ENCODE results near the gene CBX8. TPM values are rescaled to one million over a fixed set of nuclear protein-coding genes. Genes with fewer than 3 reads are reported as not detected.
A peak's percentile ranks its signal among the peaks of the same experiment; 100 is the strongest.

The CBX8 gene
- total RNA-seq, 1 experiment from 2014 or later, result 8.0 TPM

DNA sequence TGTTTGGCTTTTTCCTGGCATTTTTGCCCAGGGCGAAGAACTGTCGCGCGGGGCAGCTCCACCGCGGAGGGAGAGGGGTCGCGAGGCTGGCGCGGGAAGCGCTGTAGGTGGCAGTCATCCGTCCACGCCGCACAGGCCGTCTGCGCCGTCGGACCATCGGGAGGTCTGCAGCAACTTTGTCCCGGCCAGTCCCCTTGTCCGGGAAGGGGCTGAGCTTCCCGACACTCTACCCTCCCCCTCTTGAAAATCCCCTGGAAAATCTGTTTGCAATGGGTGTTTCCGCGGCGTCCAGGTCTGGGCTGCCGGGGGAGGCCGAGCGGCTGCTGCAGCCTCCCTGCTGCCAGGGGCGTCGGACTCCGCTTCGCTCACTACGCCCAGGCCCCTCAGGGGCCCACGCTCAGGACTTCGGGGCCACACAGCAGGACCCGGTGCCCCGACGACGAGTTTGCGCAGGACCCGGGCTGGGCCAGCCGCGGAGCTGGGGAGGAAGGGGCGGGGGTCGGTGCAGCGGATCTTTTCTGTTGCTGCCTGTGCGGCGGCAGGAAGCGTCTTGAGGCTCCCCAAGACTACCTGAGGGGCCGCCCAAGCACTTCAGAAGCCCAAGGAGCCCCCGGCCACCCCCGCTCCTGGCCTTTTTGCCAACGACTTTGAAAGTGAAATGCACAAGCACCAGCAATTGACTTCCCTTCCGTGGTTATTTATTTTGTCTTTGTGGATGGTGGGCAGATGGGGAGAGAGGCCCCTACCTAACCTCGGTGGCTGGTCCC, 44.7 kb upstream of the CBX8 start:
- Histone ChIP-seq H3K4me1 (ENCODE audit: low read length) (peaks cover 16% of the 10 kb centered on the region), H3K9me2 (replicated peaks; ENCODE audit: insufficient read depth, low read length) (no peaks in the 10 kb centered on the region), H3K4me2 (ENCODE audit: low read depth, low read length, poor library complexity, severe bottlenecking) (no peak overlapping the region), H3K9me3 (ENCODE audit: low read length) (no peaks in the 10 kb centered on the region), H2AFZ (ENCODE audit: low read length) (no peak overlapping the region), H3K9ac (ENCODE audit: low read length) (no peak overlapping the region), H3K79me2 (ENCODE audit: low read length) (peaks cover 19% of the 10 kb centered on the region), H3K4me3 (ENCODE audit: low read length) (no peak overlapping the region), H3K27ac (ENCODE audit: low read length) (no peak overlapping the region), H3K36me3 (ENCODE audit: insufficient read depth, low read length) (no peaks in the 10 kb centered on the region), H4K20me1 (ENCODE audit: insufficient read depth, low read depth, low read length) (peaks cover 17% of the 10 kb centered on the region), H3K27me3 (ENCODE audit: low read length) (no peaks in the 10 kb centered on the region)
- no peak for DNase-seq

DNA sequence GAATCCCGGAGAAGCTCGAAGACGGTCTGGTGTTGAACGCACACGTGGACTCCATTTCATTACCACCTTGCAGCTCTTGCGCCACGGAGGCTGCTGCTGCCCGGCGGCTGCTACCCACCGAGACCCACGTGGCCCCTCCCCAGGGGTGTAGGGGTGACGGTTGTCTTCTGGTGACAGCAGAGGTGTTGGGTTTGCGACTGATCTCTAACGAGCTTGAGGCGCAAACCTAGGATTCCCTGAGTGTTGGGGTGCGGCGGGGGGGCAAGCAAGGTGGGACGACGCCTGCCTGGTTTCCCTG, 44.1 kb upstream of the CBX8 start:
- Histone ChIP-seq H3K9me3 (ENCODE audit: low read length) (no peaks in the 10 kb centered on the region), H3K4me3 (ENCODE audit: low read length) (no peak overlapping the region), H3K79me2 (ENCODE audit: low read length) (peaks cover 24% of the 10 kb centered on the region), H3K9ac (ENCODE audit: low read length) (no peak overlapping the region), H3K27ac (ENCODE audit: low read length) (no peak overlapping the region), H3K27me3 (ENCODE audit: low read length) (no peaks in the 10 kb centered on the region), H3K36me3 (ENCODE audit: insufficient read depth, low read length) (no peaks in the 10 kb centered on the region), H4K20me1 (ENCODE audit: insufficient read depth, low read depth, low read length) (peaks cover 23% of the 10 kb centered on the region), H2AFZ (ENCODE audit: low read length) (no peak overlapping the region), H3K9me2 (replicated peaks; ENCODE audit: insufficient read depth, low read length) (no peaks in the 10 kb centered on the region), H3K4me2 (ENCODE audit: low read depth, low read length, poor library complexity, severe bottlenecking) (no peak overlapping the region), H3K4me1 (ENCODE audit: low read length) (peaks cover 18% of the 10 kb centered on the region)
- no peak for DNase-seq

DNA sequence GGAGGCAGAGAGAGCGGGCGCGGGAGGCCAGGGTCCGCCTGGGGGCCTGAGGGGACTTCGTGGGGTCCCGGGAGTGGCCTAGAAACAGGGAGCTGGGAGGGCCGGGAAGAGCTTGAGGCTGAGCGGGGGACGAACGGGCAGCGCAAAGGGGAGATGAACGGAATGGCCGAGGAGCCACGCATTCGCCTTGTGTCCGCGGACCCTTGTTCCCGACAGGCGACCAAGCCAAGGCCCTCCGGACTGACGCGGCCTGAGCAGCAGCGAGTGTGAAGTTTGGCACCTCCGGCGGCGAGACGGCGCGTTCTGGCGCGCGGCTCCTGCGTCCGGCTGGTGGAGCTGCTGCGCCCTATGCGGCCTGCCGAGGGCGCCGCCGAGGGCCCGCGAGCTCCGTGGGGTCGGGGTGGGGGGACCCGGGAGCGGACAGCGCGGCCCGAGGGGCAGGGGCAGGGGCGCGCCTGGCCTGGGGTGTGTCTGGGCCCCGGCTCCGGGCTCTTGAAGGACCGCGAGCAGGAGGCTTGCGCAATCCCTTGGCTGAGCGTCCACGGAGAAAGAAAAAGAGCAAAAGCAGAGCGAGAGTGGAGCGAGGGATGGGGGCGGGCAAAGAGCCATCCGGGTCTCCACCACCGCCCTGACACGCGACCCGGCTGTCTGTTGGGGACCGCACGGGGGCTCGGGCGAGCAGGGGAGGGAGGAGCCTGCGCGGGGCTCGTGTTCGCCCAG, 43.6 kb upstream of the CBX8 start:
- DNase-seq, result no peak
- peaks cover 18% of the 10 kb centered on the region for H3K4me1 ChIP-seq (ENCODE audit: low read length)
- no peak overlapping the region for H3K4me3 ChIP-seq (ENCODE audit: low read length)
- H3K36me3 ChIP-seq (ENCODE audit: insufficient read depth, low read length), result no peaks in the 10 kb centered on the region; the same call in 1 of the 2 replicates
- H3K9me2 ChIP-seq (replicated peaks; ENCODE audit: insufficient read depth, low read length), result no peaks in the 10 kb centered on the region
- no peak overlapping the region for H2AFZ ChIP-seq (ENCODE audit: low read length)
- H3K9ac ChIP-seq (ENCODE audit: low read length), result peak overlapping the region; percentile 73; the same call in 1 of the 2 replicates
- H3K79me2 ChIP-seq (ENCODE audit: low read length), result peaks cover 24% of the 10 kb centered on the region
- H3K27ac ChIP-seq (ENCODE audit: low read length), result no peak overlapping the region
- no peaks in the 10 kb centered on the region for H3K27me3 ChIP-seq (ENCODE audit: low read length)
- peaks cover 28% of the 10 kb centered on the region for H4K20me1 ChIP-seq (ENCODE audit: insufficient read depth, low read depth, low read length)
- H3K4me2 ChIP-seq (ENCODE audit: low read depth, low read length, poor library complexity, severe bottlenecking), result peak overlapping the region; percentile 72
- H3K9me3 ChIP-seq (ENCODE audit: low read length), result no peaks in the 10 kb centered on the region

GRCh38 chr17:79839356-79840268, 42.7 kb upstream of the CBX8 start, which contains the start of gene CBX4:
Gene CBX4, minus strand, starts transcription at chr17:79839440. Its CDS starts 189 bp downstream, at chr17:79839251.
- Histone ChIP-seq H3K27me3 (ENCODE audit: low read length) (no peaks in the 10 kb centered on the region), H3K9me2 (replicated peaks; ENCODE audit: insufficient read depth, low read length) (no peaks in the 10 kb centered on the region), H4K20me1 (ENCODE audit: insufficient read depth, low read depth, low read length) (peaks cover 35% of the 10 kb centered on the region), H3K4me3 (ENCODE audit: low read length) (peak within 1 kb of the TSS; percentile 85), H3K27ac (ENCODE audit: low read length) (peak within 1 kb of the TSS; percentile 64), H3K9ac (ENCODE audit: low read length) (peak within 1 kb of the TSS; percentile 78), H2AFZ (ENCODE audit: low read length) (peak within 1 kb of the TSS; percentile 84; the same call in 1 of the 2 replicates), H3K4me2 (ENCODE audit: low read depth, low read length, poor library complexity, severe bottlenecking) (peak within 1 kb of the TSS; percentile 73), H3K79me2 (ENCODE audit: low read length) (peaks cover 24% of the 10 kb centered on the region), H3K9me3 (ENCODE audit: low read length) (no peaks in the 10 kb centered on the region), H3K4me1 (ENCODE audit: low read length) (peaks cover 18% of the 10 kb centered on the region), H3K36me3 (ENCODE audit: insufficient read depth, low read length) (peaks cover 2% of the 10 kb centered on the region; the same call in 1 of the 2 replicates)
- DNase-seq, result peak; percentile 97

- H3K27ac ChIP-seq (ENCODE audit: low read length), result peak overlapping the region; percentile 64
- H3K9ac ChIP-seq (ENCODE audit: low read length), result peak overlapping the region; percentile 78
- H3K79me2 ChIP-seq (ENCODE audit: low read length), result peaks cover 24% of the 10 kb centered on the region
- no peaks in the 10 kb centered on the region for H3K27me3 ChIP-seq (ENCODE audit: low read length)
- peak; percentile 80 for DNase-seq
- H3K4me1 ChIP-seq (ENCODE audit: low read length), result peaks cover 18% of the 10 kb centered on the region
- H3K9me2 ChIP-seq (replicated peaks; ENCODE audit: insufficient read depth, low read length), result no peaks in the 10 kb centered on the region
- no peak overlapping the region for H2AFZ ChIP-seq (ENCODE audit: low read length)
- H3K9me3 ChIP-seq (ENCODE audit: low read length), result no peaks in the 10 kb centered on the region
- H3K4me2 ChIP-seq (ENCODE audit: low read depth, low read length, poor library complexity, severe bottlenecking), result peak overlapping the region; percentile 73
- H3K4me3 ChIP-seq (ENCODE audit: low read length), result peak overlapping the region; percentile 85
- H3K36me3 ChIP-seq (ENCODE audit: insufficient read depth, low read length), result peaks cover 4% of the 10 kb centered on the region; the same call in 1 of the 2 replicates
- H4K20me1 ChIP-seq (ENCODE audit: insufficient read depth, low read depth, low read length), result peaks cover 36% of the 10 kb centered on the region
Observed at GRCh38 chr17:79838522-79839274, 41.8 kb upstream of the CBX8 start.

DNA sequence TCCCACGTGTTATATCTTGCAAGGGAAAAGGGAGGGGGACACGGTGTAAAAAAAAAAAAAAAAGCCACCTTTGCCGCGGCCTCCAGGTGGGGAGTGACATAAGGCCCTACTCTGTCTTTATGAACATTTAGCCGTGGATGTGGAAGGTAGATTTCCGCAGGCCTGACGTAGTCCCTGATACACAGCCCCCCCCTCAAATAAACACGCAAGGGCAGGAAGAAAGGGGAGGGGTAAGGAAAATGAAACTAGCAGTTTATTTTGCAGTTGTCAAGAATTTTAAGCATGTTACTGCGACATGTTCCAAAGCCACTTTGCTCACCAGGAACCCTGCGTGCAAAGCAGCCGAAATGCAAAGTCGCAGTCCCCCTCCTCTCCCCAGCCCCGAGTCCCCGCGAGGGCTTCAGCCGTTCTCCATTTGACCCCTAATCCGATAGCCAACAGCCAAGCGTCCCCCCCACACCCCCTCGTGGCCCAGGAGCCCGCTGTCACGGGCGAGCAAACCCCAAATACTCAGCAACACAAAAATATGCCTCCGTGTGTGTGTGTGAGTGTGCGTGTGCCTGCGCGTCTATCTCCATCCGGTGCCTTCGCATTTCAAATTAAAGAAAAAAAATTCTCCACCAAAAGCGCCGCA, 41.1 kb upstream of the CBX8 start:
- peaks cover 18% of the 10 kb centered on the region for H3K4me1 ChIP-seq (ENCODE audit: low read length)
- H3K9ac ChIP-seq (ENCODE audit: low read length), result peak overlapping the region; percentile 78
- peaks cover 24% of the 10 kb centered on the region for H3K79me2 ChIP-seq (ENCODE audit: low read length)

More for the DNA sequence above, 41.1 kb upstream of the CBX8 start:
- DNase-seq, result no peak
- Histone ChIP-seq H4K20me1 (ENCODE audit: insufficient read depth, low read depth, low read length) (peaks cover 38% of the 10 kb centered on the region), H3K27ac (ENCODE audit: low read length) (peak overlapping the region; percentile 64), H3K9me2 (replicated peaks; ENCODE audit: insufficient read depth, low read length) (no peaks in the 10 kb centered on the region), H3K36me3 (ENCODE audit: insufficient read depth, low read length) (peaks cover 4% of the 10 kb centered on the region; the same call in 1 of the 2 replicates), H3K27me3 (ENCODE audit: low read length) (no peaks in the 10 kb centered on the region), H3K4me3 (ENCODE audit: low read length) (peak overlapping the region; percentile 85), H3K4me2 (ENCODE audit: low read depth, low read length, poor library complexity, severe bottlenecking) (peak overlapping the region; percentile 73), H3K9me3 (ENCODE audit: low read length) (no peaks in the 10 kb centered on the region), H2AFZ (ENCODE audit: low read length) (no peak overlapping the region)

Data from Karpas-422 (cell line).